GM21825 (cell line): Measurements from ENCODE around the gene UBXN10.

ENCODE experiments used
- ATAC-seq: cut with Tn5 transposase; IDR thresholded peaks from one replicate; pipeline ENCODE4 v1.9.1; 2021; ENCODE audit warnings: mild to moderate bottlenecking, moderate library complexity; ENCODE audit not compliant: unreplicated experiment

The UBXN10 gene

GRCh38 chr1:20182415-20182814 is 3.5 kb upstream of the UBXN10 start:
- ATAC-seq, result no peak

DNA sequence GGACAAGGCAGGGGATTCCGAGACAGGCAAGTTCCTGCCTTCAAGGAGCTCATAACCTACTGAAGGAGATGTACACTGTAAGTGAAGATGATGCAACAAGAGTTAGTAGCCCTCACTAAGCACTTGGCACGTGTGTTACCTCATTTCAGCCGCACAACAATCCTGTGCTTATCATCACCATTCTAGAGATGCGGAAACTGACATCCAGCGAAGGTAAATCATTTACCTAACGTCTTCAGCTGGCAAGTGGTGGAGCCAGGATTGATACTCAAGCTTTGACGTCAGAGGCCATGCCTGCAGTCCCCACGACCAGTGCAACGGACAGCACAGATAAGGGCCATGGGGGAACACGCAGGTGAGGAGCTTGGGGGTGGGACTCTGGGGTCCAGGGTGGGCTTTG is 2.9 kb upstream of the UBXN10 start:
- ATAC-seq, result no peak

DNA sequence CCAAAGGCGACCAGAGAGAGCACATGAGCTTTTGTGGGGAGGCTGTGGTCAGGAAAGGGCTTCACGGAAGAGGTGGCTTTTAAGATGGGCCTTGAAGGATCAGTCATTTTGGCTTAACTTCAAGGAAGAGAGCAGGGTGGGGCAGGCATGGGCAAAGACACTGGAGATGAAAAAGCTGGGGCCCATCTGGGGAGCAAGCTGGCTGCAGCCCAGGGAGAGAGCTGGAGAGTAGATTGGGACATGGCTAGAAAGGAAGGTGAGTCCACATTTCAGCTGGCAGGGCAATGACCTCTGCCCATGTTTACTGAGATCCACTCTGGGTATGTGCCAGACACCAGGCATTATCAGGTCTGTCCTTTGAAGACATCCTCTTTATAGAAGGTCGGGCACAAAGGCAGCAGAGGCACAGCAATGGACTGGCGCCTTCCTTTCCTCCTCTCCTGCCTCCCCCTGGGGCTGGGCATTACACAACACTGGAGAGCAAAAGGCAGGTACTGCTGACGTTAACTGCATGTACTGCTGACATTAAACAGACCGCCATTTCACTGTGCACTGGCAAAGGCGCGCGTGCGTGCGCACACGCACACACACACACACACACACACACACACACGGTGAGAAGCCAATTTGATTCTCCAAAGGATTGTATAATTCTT is 2.2 kb upstream of the UBXN10 start:
- no peak for ATAC-seq

GRCh38 chr1:20184481-20184900 is 1.4 kb upstream of the UBXN10 start:
- no peak for ATAC-seq

DNA sequence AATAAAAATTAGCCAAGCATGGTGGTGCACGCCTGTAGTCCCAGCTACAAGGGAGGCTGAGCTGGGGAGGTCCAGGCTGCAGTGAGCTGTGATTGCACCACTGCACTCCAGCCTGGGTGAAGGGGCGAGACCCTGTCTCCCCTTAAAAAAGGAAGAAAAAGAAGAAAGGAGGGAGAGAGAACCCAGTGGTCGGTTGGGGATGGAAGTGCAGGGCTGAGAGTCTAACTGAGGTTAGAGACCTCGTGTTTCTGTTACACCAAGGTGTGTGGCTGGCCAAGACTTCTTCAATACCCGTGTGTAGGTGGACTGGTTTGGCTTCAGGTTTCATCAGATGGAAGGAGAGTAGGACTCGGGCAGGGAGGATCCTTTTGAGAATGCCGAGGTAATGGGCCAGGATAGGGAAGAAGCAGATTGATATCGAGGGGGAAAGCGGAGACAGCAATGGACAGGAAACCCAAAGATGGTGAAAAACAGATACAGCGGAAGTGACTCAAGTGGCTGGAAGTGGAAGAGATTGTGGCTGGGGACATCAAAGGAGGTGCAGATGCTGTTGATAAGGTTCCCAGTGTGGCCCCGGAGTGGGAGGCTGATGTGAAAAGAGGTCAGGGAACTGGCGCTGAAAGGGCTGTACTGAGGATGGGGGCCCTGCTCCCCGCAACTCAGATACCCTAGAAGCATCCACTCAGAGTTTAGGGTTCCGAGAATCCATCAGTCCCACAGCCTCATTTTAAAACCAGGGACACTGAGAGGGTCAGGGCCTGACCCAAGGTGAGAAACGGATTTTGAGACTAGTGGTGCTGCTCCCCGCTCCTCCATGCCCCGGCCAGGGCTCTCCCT is 681 bp upstream of the UBXN10 start:
- ATAC-seq, result no peak

DNA sequence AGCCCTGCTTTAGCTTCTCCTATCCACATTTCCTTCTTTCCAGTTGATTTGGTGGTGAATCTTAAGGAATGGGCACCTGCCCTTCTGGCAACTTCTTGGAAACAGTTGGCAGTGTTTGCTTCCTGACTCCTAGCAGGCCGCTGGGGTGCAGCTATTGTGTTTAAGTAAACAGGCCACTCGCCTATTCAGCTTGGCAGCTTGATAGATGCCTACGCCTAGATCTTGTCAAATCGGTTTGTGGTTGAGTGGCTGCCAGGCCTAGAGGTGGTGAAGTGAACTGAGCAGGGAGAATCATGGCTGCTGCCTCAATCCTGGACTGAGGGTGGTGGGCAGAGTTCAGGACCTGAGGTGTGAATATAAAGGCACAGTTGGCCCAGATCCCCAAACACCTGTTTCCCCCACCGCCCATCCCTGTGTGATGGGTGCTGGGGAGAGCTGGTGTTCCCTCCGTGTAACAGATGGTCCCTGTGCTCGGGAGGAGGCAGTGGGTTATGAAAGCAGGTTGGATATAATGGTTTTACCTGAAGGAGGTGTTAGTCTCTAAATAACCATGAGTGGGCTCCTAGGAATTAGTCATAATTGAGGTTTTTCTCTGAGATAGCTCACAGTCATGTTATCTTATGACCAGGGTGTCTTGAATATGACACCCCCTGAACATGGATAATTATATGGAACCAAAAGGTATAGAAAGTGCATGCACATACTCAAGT is 1.4 kb downstream of the UBXN10 start:
- ATAC-seq, result no peak

DNA sequence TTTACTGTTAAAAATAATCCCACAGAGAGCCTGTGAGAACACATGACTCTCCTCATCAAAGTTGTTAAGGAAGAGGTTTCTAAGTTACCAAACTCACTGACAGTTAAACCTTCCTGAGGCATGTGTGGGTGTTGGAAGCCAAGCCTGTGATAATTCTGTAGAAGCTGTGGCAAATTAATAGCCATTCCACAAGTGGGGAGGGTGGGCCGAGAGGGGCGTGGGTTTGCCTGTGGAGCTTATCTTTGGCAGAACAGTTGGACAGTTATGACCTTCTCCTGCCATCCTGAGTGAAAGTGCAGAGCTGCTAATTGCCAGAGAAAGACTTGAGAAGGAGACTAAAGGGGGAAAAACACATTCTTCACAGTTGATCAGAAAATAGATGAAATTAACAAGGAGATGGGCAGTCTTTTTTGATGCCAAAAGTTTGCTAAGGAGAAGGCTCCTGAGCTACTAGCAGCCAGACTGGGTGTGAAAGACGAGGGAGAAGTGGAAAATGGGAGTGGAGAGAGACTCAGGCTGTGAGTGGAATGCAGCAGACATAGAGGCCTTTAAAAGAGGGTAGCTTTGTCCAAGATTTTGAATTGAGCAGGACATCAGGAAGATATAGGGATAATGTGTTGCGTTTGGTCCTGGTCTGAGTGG is 2.0 kb downstream of the UBXN10 start:
- ATAC-seq, result no peak

- ATAC-seq, result no peak
Observed at GRCh38 chr1:20188455-20188817, 2.5 kb downstream of the UBXN10 start.

GRCh38 chr1:20189664-20190063 is 3.8 kb downstream of the UBXN10 start:
- no peak for ATAC-seq

DNA sequence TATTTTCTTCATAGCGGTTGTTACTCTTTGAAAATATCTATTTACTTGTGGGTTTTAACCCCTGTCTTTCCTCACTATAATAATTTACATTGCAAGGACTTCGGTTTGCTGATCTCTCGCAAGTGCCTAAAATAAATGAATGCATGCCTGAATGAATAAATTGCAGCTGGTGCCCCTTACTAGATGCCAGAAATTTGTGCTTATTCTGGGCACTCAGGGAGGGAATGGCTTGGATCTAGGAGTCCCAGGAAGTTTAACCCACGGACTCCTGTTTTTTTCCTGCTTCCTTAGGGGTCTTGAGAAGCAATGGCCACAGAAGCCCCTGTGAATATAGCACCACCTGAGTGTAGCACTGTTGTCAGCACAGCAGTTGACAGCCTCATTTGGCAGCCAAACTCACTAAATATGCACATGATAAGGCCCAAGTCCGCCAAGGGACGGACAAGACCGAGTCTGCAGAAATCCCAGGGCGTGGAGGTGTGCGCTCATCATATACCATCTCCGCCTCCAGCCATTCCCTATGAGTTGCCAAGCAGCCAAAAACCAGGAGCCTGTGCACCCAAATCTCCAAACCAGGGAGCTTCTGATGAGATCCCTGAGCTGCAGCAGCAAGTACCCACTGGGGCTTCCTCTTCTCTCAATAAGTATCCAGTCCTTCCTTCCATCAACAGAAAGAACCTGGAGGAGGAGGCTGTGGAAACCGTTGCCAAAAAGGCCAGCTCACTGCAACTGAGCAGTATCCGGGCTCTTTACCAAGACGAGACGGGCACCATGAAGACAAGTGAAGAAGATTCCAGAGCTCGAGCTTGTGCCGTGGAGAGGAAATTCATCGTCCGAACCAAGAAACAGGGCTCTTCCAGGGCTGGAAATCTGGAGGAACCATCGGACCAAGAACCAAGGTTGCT is 4.6 kb downstream of the UBXN10 start:
- no peak for ATAC-seq

- ATAC-seq, result no peak
Observed at GRCh38 chr1:20191266-20191825, 5.5 kb downstream of the UBXN10 start.

DNA sequence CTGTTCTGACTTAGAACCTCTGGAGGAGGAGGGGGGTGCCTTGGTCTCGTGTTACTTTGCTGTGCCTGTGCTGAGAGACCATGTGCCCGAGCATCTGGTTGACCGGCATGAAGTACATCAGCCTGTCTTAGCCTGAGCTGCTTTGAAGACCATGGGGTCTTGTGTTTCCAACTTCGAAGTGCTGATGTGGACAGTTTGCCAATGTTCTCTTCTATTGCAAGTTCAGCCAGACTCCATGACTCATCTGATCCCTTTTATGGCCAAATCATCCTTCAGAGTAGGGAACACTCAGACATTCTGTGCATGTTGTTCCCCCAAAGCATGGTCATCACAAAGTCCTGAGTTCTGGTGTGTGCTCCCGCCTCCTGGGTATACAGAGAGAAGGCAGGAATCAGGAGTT is 6.5 kb downstream of the UBXN10 start:
- no peak for ATAC-seq

- no peak for ATAC-seq
Observed at GRCh38 chr1:20192871-20193411, 7.0 kb downstream of the UBXN10 start.

DNA sequence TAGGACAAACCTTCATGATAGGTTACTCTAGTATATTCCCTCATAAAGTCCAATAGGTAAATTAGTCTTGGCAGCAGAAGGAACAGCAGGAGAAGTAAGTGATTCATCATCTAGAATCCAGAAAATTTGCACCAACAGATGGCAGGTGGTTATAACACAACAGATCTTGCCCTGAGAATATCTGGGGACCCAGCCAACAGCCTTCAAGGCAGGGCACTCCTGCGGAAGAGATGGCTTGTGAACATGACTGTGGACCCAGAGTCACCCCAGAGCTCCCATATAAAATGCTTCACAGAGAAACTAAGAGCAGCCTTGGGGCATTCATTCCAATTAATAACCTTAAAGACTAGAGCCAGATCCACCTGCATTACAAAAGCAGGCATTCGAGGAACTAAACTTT is 8.3 kb downstream of the UBXN10 start:
- ATAC-seq, result no peak

DNA sequence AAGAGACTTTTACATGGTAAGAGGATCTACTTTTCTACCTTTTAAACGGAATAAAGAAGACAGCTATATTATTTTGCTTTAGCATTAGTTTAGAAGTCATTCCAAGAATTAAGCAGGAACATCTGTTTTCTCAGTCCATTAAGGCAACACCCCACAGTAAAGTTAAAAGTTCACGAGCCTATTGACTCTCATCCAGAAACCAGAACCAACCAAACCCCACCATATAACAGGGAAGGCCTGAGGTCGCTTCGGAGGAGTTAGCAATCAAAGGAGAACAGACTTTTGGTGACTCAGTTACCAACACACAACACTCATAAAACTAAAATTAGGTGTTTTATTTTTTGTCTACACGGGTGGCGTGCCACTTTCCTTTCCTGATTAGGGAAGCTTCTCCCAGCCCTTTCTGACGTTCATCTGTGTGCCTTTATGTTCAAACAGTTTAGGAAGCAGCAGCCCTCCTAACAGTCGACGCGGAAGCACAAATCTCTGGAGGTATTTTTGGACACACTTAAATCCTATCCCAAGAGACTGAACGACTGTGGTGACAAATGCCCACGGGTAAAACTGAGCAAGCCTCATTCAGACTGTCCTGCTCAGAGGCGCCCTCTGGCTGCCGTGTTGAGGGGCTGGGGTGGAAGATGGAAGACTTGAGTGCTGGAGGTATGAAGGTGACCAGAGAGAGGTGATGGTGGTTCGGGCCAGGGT is 9.0 kb downstream of the UBXN10 start:
- no peak for ATAC-seq

DNA sequence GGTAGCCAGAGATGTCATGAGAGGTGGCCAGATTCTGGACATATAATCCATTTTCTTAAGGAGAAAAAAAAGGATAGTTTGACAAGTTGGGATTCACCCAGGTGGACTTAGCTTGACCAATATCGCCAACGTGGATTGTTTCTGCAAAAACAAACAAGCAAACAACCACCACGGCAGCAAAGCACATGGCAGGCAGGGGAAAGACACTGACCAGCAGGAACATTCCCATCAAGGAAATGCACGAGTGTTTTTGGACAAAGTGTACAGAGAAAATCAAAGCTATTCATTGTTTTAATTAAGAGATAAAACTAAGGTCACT is 9.5 kb downstream of the UBXN10 start:
- no peak for ATAC-seq

DNA sequence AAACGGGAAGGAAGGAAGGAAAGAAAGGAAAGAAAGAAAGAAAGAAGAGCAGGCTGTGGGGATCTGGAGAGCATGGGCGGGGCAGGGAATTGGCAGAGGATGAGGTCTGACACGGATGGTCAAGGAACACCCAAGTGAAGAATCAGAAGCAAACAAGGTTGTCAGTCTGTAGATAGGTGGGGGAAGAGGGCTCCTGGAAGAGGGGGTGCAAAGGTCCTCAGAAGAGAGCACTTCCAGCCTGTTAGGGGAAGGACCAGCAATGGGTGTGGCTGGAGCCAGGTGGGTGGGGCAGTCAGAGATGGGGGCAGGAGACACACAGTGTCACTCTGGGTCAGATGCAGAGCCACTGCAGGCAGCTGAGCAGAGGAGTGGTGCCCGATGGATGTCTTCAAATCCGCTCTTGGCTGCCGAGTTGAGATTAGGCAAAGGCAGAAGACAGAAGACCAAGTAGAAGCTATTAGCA is 11.5 kb downstream of the UBXN10 start:
- no peak for ATAC-seq

- no peak for ATAC-seq
Observed at GRCh38 chr1:20198296-20198695, 12.4 kb downstream of the UBXN10 start.

DNA sequence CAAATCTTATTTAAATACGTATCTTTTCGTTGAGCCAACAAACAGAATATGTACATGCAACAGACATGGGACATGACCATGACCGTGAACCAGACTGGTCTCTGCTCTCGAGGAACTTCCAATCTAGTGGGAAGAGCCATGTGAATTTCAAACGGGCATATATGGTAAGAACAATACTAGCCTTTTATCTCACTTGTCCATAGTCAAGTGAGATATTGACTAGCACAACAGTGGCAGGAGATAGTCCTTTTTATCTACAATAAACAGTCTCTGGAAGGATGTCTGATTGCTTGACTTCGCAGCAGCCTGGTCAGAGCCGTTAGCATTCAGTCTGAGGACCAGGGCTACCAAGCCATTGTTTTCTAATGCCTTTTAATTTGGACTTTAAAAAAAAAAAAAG is 13.0 kb downstream of the UBXN10 start:
- ATAC-seq, result no peak
